ENCODE measurements around the gene FAM50B.

- TF ChIP-seq EGR1 (IDR thresholded peaks at IDR 0.05): no peak
- TF ChIP-seq NFIC (IDR thresholded peaks at IDR 0.05): no peak
- TF ChIP-seq MAX (IDR thresholded peaks at IDR 0.05): no peak
- TF ChIP-seq YY1 (IDR thresholded peaks at IDR 0.05; ENCODE audit: low read depth): no peak
- no peak for TF ChIP-seq REST (IDR thresholded peaks at IDR 0.05; ENCODE audit: low read depth)
Observed at GRCh38 chr6:3806169-3806922, 42.8 kb upstream of the FAM50B start.

All from Ishikawa (cell line).